GM23338 (cell line): Measurements from ENCODE around the gene FMN1. TPM values are rescaled to one million over a fixed set of nuclear protein-coding genes. Genes with fewer than 3 reads are reported as not detected.

Source experiments
- ATAC-seq: fragments of 200-7000 bp; cut with Tn5 transposase; 3 replicates; pipeline ENCODE4 v1.9.1; 2020
- DNase-seq: peaks from one replicate; pipeline ENCODE4 v3.0.0-alpha.2; 2015; ENCODE audit warnings: low spot score
- H2AFZ ChIP-seq: fragments of 200-600 bp; sonication (generic); 2 replicates; pipeline ENCODE4 v1.8.0; 2016; ENCODE audit warnings: antibody characterized with exemption, mild to moderate bottlenecking, moderate library complexity
- H3F3A ChIP-seq: fragments of 200-600 bp; sonication (generic); replicated peaks from 2 replicates; pipeline ENCODE4 v1.8.0; 2017; ENCODE audit warnings: antibody characterized with exemption, mixed run types, low read depth
- H3K27ac ChIP-seq: fragments of 200-600 bp; sonication (generic); 2 replicates; pipeline ENCODE4 v1.6.1; 2016; ENCODE audit warnings: low read depth
- H3K27me3 ChIP-seq: fragments of 200-600 bp; sonication (generic); 2 replicates; pipeline ENCODE4 v1.8.0; 2016; ENCODE audit warnings: mild to moderate bottlenecking, mixed run types, moderate library complexity; ENCODE audit not compliant: insufficient read depth
- H3K36me3 ChIP-seq: fragments of 200-600 bp; sonication (generic); 2 replicates; pipeline ENCODE4 v1.8.0; 2016; ENCODE audit warnings: mild to moderate bottlenecking; ENCODE audit not compliant: insufficient read depth
- H3K4me1 ChIP-seq: fragments of 200-600 bp; sonication (generic); 2 replicates; pipeline ENCODE4 v1.8.0; 2016; ENCODE audit warnings: mild to moderate bottlenecking, moderate library complexity; ENCODE audit not compliant: insufficient read depth
- H3K4me2 ChIP-seq: fragments of 200-600 bp; sonication (generic); 2 replicates; pipeline ENCODE4 v1.7.1; 2017; ENCODE audit warnings: mixed run types
- H3K4me3 ChIP-seq: fragments of 200-600 bp; sonication (generic); 2 replicates; pipeline ENCODE4 v1.6.1; 2016; ENCODE audit warnings: mixed run types
- H3K79me2 ChIP-seq: fragments of 200-600 bp; sonication (generic); replicated peaks from 2 replicates; pipeline ENCODE4 v1.8.0; 2017; ENCODE audit warnings: mild to moderate bottlenecking; ENCODE audit not compliant: insufficient read depth
- H3K9me2 ChIP-seq: fragments of 200-600 bp; sonication (generic); 2 replicates; pipeline ENCODE4 v1.8.0; 2017; ENCODE audit not compliant: insufficient read depth
- H4K20me1 ChIP-seq: fragments of 200-600 bp; sonication (generic); replicated peaks from 2 replicates; pipeline ENCODE4 v1.8.0; 2017; ENCODE audit warnings: mild to moderate bottlenecking; ENCODE audit not compliant: insufficient read depth
- H3K27ac Mint-ChIP-seq: 2 replicates; pipeline ENCODE4 v1.8.0; 2020; ENCODE audit warnings: inconsistent platforms, mild to moderate bottlenecking, moderate library complexity, mixed read lengths
- H3K27me3 Mint-ChIP-seq: 3 replicates; pipeline ENCODE4 v1.8.0; 2022; ENCODE audit warnings: low read depth, mild to moderate bottlenecking, moderate library complexity, mixed read lengths, inconsistent platforms; ENCODE audit not compliant: insufficient read depth, poor library complexity
- H3K36me3 Mint-ChIP-seq: 3 replicates; pipeline ENCODE4 v1.8.0; 2021; ENCODE audit warnings: low read depth, mild to moderate bottlenecking, inconsistent platforms, moderate library complexity, mixed read lengths
- H3K4me1 Mint-ChIP-seq: 3 replicates; pipeline ENCODE4 v1.8.0; 2020; ENCODE audit warnings: mild to moderate bottlenecking, inconsistent platforms, mixed read lengths
- H3K4me3 Mint-ChIP-seq: 3 replicates; pipeline ENCODE4 v1.8.0; 2021; ENCODE audit warnings: moderate library complexity, mild to moderate bottlenecking, inconsistent platforms, mixed read lengths
- H3K9me3 Mint-ChIP-seq: 3 replicates; pipeline ENCODE4 v1.8.0; 2020; ENCODE audit warnings: moderate library complexity, mild to moderate bottlenecking, inconsistent platforms, mixed read lengths
- CREB1 ChIP-seq: fragments of 250-450 bp; sonication (Bioruptor Pico); IDR thresholded peaks from 2 replicates; pipeline ENCODE4 v1.5.0; 2020; ENCODE audit warnings: low read depth, mild to moderate bottlenecking, moderate library complexity
- ZNF114 ChIP-seq: fragments of 250-450 bp; sonication (Bioruptor Pico); IDR thresholded peaks from 2 replicates; pipeline ENCODE4 v1.5.0; 2020; ENCODE audit warnings: mild to moderate bottlenecking, moderate library complexity
- polyA plus RNA-seq: library from polyadenylated mRNA; unstranded; fragments of >200 nt; fragmentation: Nextera tagmentation; extraction: Ambion mirVana; gene quantifications from 2 replicates; pipeline ENCODE4 v1.2.1, GENCODE V29; 2016
- total RNA-seq: library from RNA; depleted of rRNA; stranded (reverse); fragments of >200 nt; shearing (Covaris generic); gene quantifications from 2 replicates; pipeline ENCODE4 v1.2.3, GENCODE V29; 2014
- TF ChIP-seq, protein P1 (sequence below): IDR thresholded peaks from 2 replicates; pipeline ENCODE4 v1.6.1; 2016; ENCODE audit warnings: antibody characterized with exemption
- TF ChIP-seq, protein P2 (sequence below), 2 experiments: fragments of 200-600 bp in 1 of 2; sonication (generic) in 1 of 2; conservative IDR thresholded peaks; 2 replicates each; pipeline versions ENCODE4 v1.5.1 to v1.6.1; 2016 to 2017; ENCODE audit warnings: antibody characterized with exemption in 2 of 2, low read depth in 2 of 2, mild to moderate bottlenecking in 2 of 2, moderate library complexity in 1 of 2
- TF ChIP-seq, protein P3 (sequence below): IDR thresholded peaks from one replicate; pipeline ENCODE4 v1.6.1; 2018; ENCODE audit warnings: antibody characterized with exemption; ENCODE audit not compliant: unreplicated experiment

The FMN1 gene
- total and polyA plus RNA-seq, 2 experiments from 2014 or later, result 1.2 to 1.6 TPM

DNA sequence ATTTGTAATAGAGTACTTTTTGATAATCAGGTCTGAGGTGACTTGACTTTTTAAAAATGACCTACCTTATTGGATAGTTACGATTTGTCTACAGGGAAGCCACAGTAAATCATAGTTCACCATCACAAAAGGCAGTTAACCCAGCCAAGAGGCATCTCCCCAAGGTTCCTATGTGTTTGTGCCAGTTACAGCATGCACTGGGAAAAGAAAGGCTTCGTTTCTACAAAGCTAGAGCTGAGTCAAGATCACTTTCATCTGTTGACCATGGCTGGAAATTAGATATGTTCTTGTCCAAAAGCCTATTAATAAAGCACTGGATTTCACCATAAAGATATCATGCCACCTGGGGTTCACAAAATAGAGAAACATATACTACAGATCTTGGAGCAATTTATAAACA, 336.8 kb downstream of the FMN1 start:
- Histone ChIP-seq H3K27me3 (no peaks in the 10 kb centered on the region), H3K27ac (no peak overlapping the region), H3K4me1 (no peaks in the 10 kb centered on the region), H2AFZ (no peak overlapping the region), H3K4me2 (no peak overlapping the region), H3K36me3 (no peaks in the 10 kb centered on the region), H3F3A (no peaks in the 10 kb centered on the region), H3K79me2 (no peaks in the 10 kb centered on the region), H4K20me1 (no peaks in the 10 kb centered on the region), H3K4me3 (no peak overlapping the region), H3K9me2 (peaks cover 3% of the 10 kb centered on the region)
- DNase-seq (no peak), ATAC-seq (no peak)
- H3K27ac Mint-ChIP-seq, result no peak overlapping the region
- no peaks in the 10 kb centered on the region for H3K36me3 Mint-ChIP-seq
- H3K4me1 Mint-ChIP-seq, result peaks cover 23% of the 10 kb centered on the region
- no peaks in the 10 kb centered on the region for H3K9me3 Mint-ChIP-seq
- peaks cover 4% of the 10 kb centered on the region for H3K27me3 Mint-ChIP-seq
- TF ChIP-seq ZNF114 (no peak), CREB1 (CRISPR knock-in tag) (no peak)
- TF ChIP-seq, protein P1, sequence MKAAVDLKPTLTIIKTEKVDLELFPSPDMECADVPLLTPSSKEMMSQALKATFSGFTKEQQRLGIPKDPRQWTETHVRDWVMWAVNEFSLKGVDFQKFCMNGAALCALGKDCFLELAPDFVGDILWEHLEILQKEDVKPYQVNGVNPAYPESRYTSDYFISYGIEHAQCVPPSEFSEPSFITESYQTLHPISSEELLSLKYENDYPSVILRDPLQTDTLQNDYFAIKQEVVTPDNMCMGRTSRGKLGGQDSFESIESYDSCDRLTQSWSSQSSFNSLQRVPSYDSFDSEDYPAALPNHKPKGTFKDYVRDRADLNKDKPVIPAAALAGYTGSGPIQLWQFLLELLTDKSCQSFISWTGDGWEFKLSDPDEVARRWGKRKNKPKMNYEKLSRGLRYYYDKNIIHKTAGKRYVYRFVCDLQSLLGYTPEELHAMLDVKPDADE, result no peak
- TF ChIP-seq, protein P2, sequence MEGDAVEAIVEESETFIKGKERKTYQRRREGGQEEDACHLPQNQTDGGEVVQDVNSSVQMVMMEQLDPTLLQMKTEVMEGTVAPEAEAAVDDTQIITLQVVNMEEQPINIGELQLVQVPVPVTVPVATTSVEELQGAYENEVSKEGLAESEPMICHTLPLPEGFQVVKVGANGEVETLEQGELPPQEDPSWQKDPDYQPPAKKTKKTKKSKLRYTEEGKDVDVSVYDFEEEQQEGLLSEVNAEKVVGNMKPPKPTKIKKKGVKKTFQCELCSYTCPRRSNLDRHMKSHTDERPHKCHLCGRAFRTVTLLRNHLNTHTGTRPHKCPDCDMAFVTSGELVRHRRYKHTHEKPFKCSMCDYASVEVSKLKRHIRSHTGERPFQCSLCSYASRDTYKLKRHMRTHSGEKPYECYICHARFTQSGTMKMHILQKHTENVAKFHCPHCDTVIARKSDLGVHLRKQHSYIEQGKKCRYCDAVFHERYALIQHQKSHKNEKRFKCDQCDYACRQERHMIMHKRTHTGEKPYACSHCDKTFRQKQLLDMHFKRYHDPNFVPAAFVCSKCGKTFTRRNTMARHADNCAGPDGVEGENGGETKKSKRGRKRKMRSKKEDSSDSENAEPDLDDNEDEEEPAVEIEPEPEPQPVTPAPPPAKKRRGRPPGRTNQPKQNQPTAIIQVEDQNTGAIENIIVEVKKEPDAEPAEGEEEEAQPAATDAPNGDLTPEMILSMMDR (conservative IDR thresholded peaks at IDR 0.05; ENCODE audit: low read depth in 2 of 2), result no peak
- TF ChIP-seq, protein P3, sequence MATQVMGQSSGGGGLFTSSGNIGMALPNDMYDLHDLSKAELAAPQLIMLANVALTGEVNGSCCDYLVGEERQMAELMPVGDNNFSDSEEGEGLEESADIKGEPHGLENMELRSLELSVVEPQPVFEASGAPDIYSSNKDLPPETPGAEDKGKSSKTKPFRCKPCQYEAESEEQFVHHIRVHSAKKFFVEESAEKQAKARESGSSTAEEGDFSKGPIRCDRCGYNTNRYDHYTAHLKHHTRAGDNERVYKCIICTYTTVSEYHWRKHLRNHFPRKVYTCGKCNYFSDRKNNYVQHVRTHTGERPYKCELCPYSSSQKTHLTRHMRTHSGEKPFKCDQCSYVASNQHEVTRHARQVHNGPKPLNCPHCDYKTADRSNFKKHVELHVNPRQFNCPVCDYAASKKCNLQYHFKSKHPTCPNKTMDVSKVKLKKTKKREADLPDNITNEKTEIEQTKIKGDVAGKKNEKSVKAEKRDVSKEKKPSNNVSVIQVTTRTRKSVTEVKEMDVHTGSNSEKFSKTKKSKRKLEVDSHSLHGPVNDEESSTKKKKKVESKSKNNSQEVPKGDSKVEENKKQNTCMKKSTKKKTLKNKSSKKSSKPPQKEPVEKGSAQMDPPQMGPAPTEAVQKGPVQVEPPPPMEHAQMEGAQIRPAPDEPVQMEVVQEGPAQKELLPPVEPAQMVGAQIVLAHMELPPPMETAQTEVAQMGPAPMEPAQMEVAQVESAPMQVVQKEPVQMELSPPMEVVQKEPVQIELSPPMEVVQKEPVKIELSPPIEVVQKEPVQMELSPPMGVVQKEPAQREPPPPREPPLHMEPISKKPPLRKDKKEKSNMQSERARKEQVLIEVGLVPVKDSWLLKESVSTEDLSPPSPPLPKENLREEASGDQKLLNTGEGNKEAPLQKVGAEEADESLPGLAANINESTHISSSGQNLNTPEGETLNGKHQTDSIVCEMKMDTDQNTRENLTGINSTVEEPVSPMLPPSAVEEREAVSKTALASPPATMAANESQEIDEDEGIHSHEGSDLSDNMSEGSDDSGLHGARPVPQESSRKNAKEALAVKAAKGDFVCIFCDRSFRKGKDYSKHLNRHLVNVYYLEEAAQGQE, result no peak
- H3K4me3 Mint-ChIP-seq, result no peak overlapping the region

DNA sequence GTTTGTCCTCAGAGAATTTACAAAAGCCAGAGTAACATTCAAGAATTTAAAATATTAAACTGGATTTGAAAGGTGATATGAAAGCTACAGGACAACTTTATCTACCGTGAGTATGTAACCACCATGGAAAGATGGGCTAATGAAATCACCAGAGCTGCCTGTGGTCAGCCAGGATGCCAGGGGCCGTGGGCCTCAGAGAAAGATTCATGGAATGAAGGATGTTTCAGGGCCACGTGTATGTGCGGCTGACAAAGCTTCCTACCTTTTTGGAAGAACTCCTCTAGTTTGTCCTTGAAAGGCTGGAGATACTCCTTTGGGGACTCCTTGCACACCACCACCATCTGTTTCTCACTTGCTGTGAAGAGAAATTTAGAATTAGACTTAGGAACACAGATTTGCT, 337.8 kb downstream of the FMN1 start:
- no peak overlapping the region for H3K4me2 ChIP-seq
- H3K36me3 Mint-ChIP-seq, result no peaks in the 10 kb centered on the region
- H3K27me3 Mint-ChIP-seq, result peaks cover 4% of the 10 kb centered on the region

More for the DNA sequence above, 337.8 kb downstream of the FMN1 start:
- H3K79me2 ChIP-seq, result no peaks in the 10 kb centered on the region
- H3K27me3 ChIP-seq, result no peaks in the 10 kb centered on the region
- H3K4me3 Mint-ChIP-seq, result no peak overlapping the region
- peaks cover 3% of the 10 kb centered on the region for H3K9me2 ChIP-seq
- H4K20me1 ChIP-seq, result no peaks in the 10 kb centered on the region
- H3K4me1 ChIP-seq, result no peaks in the 10 kb centered on the region
- H3K4me1 Mint-ChIP-seq, result peaks cover 19% of the 10 kb centered on the region
- H3F3A ChIP-seq, result no peaks in the 10 kb centered on the region
- no peaks in the 10 kb centered on the region for H3K36me3 ChIP-seq
- H2AFZ ChIP-seq, result no peak overlapping the region
- TF ChIP-seq, protein P1, result no peak
- no peak for TF ChIP-seq ZNF114
- no peak overlapping the region for H3K4me3 ChIP-seq
- DNase-seq, result no peak
- no peaks in the 10 kb centered on the region for H3K9me3 Mint-ChIP-seq
- ATAC-seq, result no peak
- H3K27ac ChIP-seq, result no peak overlapping the region
- no peak overlapping the region for H3K27ac Mint-ChIP-seq
